ENCODE results near the gene SORL1. TPM values are rescaled to one million over a fixed set of nuclear protein-coding genes. Genes with fewer than 3 reads are reported as not detected.

The SORL1 gene
- total and polyA plus RNA-seq, 2 of the 8 experiments (the other 6 are each of a cell fraction or from before 2014, with no cell fraction given): 38.1 to 65.5 TPM

GRCh38 chr11:121578251-121578976 is 126.3 kb downstream of the SORL1 start:
- FAIRE-seq (no peak), DNase-seq (ENCODE audit: low read depth in 1 of 2, low spot score in 2 of 2) (no peak)
- Histone ChIP-seq H3K79me2 (ENCODE audit: control insufficient read depth in 1 of 2, insufficient read depth in 2 of 2, low read length in 2 of 2) (no peaks in the 10 kb centered on the region), H4K8ac (ENCODE audit: extremely low read depth, insufficient read depth, low read length) (no peak overlapping the region), H3K23ac (ENCODE audit: insufficient read length) (no peak overlapping the region), H3K4me2 (ENCODE audit: insufficient read depth in 1 of 2, low read depth in 2 of 2, low read length in 2 of 2) (no peak overlapping the region), H2AFZ (ENCODE audit: low read length) (no peak overlapping the region), H2BK20ac (ENCODE audit: low read length) (no peak overlapping the region), H3K27ac (ENCODE audit: low read depth, low read length) (no peak overlapping the region), H3K79me1 (ENCODE audit: low read depth, low read length) (no peaks in the 10 kb centered on the region; the same call in 1 of the 2 replicates), H4K5ac (ENCODE audit: insufficient read length, low read depth, low read length) (no peak overlapping the region), H3K36me3 (ENCODE audit: control insufficient read depth in 2 of 4, insufficient read depth in 4 of 4, low read length in 3 of 4) (peaks cover 32 to 70% (median 55%) of the 10 kb centered on the region in 4 experiments), H2BK12ac (ENCODE audit: low read depth, low read length) (no peak overlapping the region), H3K4me1 (replicated peaks in 1 of 4; ENCODE audit: control insufficient read depth in 3 of 4, insufficient read depth in 4 of 4, low read length in 3 of 4) (no peaks in the 10 kb centered on the region), H2AK5ac (ENCODE audit: low read depth, low read length) (no peak overlapping the region), H4K20me1 (replicated peaks in 1 of 2; ENCODE audit: control insufficient read depth in 1 of 2, insufficient read depth in 2 of 2, low read length in 2 of 2) (no peaks in the 10 kb centered on the region), H3K14ac (ENCODE audit: insufficient read length) (no peak overlapping the region), H3K9ac (replicated peaks in 1 of 4; ENCODE audit: extremely low read depth in 1 of 4, low read depth in 3 of 4, low read length in 3 of 4) (no peak overlapping the region), H3K27me3 (replicated peaks in 1 of 4; ENCODE audit: control insufficient read depth in 3 of 4, extremely low read depth in 1 of 4, insufficient read depth in 3 of 4, low read length in 3 of 4) (no peaks in the 10 kb centered on the region), H2BK5ac (ENCODE audit: low read depth, low read length) (no peak overlapping the region), H2BK120ac (replicated peaks; ENCODE audit: low read depth, low read length) (no peak overlapping the region), H2BK15ac (ENCODE audit: low read length) (no peak overlapping the region), H3K18ac (ENCODE audit: extremely low read depth, low read length) (no peak overlapping the region), H4K91ac (replicated peaks; ENCODE audit: insufficient read length, low read length) (no peak overlapping the region), H3K4me3 (ENCODE audit: extremely low read depth in 1 of 4, insufficient read depth in 2 of 4, low read depth in 3 of 4, low read length in 4 of 4) (no peak overlapping the region), H3K9me3 (ENCODE audit: insufficient read depth in 2 of 2, low read depth in 1 of 2, low read length in 1 of 2) (peaks cover 3 to 5% of the 10 kb centered on the region in 2 experiments; a peak in 1 of 4 replicates), H3K23me2 (ENCODE audit: low read depth, low read length) (no peaks in the 10 kb centered on the region), H3K56ac (replicated peaks; ENCODE audit: insufficient read length, low read depth, low read length) (no peak overlapping the region), H3K4ac (replicated peaks; ENCODE audit: insufficient read length, low read depth, low read length) (no peak overlapping the region)
- POLR2A ChIA-PET (ENCODE audit: partially characterized antibody): no interaction called here
- CTCF ChIA-PET (ENCODE audit: partially characterized antibody): interaction anchor here (1.1 to 1.6 kb wide), 5 partner anchors 14 to 127 kb away, joined by 3 to 5 read pairs (median 4); no protein-coding TSS in a partner anchor
- 93% methylated on average over 10 of the region's 10 CpGs; no CpG with 5 or more reads in 1 of the 2 experiments for WGBS, 2 experiments (ENCODE audit: extremely low coverage in 1 of 2, insufficient coverage in 1 of 2, insufficient read length in 1 of 2, insufficient replicate concordance in 2 of 2, low coverage in 1 of 2, low lambda C conversion rate in 2 of 2, missing lambda C conversion rate in 1 of 2)
- TF ChIP-seq KDM1A (IDR thresholded peaks at IDR 0.05; ENCODE audit: borderline replicate concordance, low read length) (no peak), SIX5 (IDR thresholded peaks at IDR 0.05; ENCODE audit: low read depth, low read length) (no peak), TCF12 (IDR thresholded peaks at IDR 0.05; ENCODE audit: low read depth, low read length) (no peak), SUZ12 (IDR thresholded peaks at IDR 0.05; ENCODE audit: low read length) (no peak), SIRT6 (IDR thresholded peaks at IDR 0.05; ENCODE audit: low read length) (no peak), SP1 (IDR thresholded peaks at IDR 0.05; ENCODE audit: low read depth, low read length) (no peak), MAFK (IDR thresholded peaks at IDR 0.05; ENCODE audit: low read depth, low read length) (no peak), YY1 (IDR thresholded peaks at IDR 0.05; ENCODE audit: low read depth, low read length) (no peak), GTF2F1 (IDR thresholded peaks at IDR 0.05; ENCODE audit: borderline replicate concordance, low read depth, low read length) (no peak), RBBP5 (IDR thresholded peaks at IDR 0.05; ENCODE audit: borderline replicate concordance, low read depth, low read length) (no peak)
- TF ChIP-seq, protein P1, sequence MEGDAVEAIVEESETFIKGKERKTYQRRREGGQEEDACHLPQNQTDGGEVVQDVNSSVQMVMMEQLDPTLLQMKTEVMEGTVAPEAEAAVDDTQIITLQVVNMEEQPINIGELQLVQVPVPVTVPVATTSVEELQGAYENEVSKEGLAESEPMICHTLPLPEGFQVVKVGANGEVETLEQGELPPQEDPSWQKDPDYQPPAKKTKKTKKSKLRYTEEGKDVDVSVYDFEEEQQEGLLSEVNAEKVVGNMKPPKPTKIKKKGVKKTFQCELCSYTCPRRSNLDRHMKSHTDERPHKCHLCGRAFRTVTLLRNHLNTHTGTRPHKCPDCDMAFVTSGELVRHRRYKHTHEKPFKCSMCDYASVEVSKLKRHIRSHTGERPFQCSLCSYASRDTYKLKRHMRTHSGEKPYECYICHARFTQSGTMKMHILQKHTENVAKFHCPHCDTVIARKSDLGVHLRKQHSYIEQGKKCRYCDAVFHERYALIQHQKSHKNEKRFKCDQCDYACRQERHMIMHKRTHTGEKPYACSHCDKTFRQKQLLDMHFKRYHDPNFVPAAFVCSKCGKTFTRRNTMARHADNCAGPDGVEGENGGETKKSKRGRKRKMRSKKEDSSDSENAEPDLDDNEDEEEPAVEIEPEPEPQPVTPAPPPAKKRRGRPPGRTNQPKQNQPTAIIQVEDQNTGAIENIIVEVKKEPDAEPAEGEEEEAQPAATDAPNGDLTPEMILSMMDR (IDR thresholded peaks at IDR 0.05; ENCODE audit: control extremely low read depth in 1 of 3, insufficient read depth in 1 of 3, low read depth in 1 of 3, low read length in 3 of 3): no peak

All from H1 (cell line).